Glutamatergic neuron (in vitro differentiated cells): ENCODE measurements around the gene POLN. TPM values are rescaled to one million over a fixed set of nuclear protein-coding genes. Genes with fewer than 3 reads are reported as not detected.

Experiments
- DNase-seq: peaks from one replicate; pipeline ENCODE4 v3.0.0; 2022
- H3K27ac Mint-ChIP-seq: one replicate; pipeline ENCODE4 v1.8.0; 2020; ENCODE audit warnings: mild to moderate bottlenecking, mixed read lengths, inconsistent platforms; ENCODE audit not compliant: unreplicated experiment
- H3K27me3 Mint-ChIP-seq: one replicate; pipeline ENCODE4 v1.8.0; 2020; ENCODE audit warnings: mild to moderate bottlenecking, moderate library complexity, mixed read lengths, inconsistent platforms; ENCODE audit not compliant: unreplicated experiment
- H3K36me3 Mint-ChIP-seq: one replicate; pipeline ENCODE4 v1.8.0; 2020; ENCODE audit warnings: mild to moderate bottlenecking, mixed read lengths, inconsistent platforms; ENCODE audit not compliant: unreplicated experiment
- H3K4me1 Mint-ChIP-seq: one replicate; pipeline ENCODE4 v1.8.0; 2020; ENCODE audit warnings: mild to moderate bottlenecking, low read depth, mixed read lengths, inconsistent platforms; ENCODE audit not compliant: unreplicated experiment
- H3K4me3 Mint-ChIP-seq: one replicate; pipeline ENCODE4 v1.8.0; 2020; ENCODE audit warnings: mild to moderate bottlenecking, mixed read lengths, inconsistent platforms; ENCODE audit not compliant: unreplicated experiment
- H3K9me3 Mint-ChIP-seq: one replicate; pipeline ENCODE4 v1.8.0; 2020; ENCODE audit warnings: mild to moderate bottlenecking, moderate library complexity, mixed read lengths, inconsistent platforms; ENCODE audit not compliant: unreplicated experiment
- total RNA-seq: library from RNA; stranded (reverse); fragmentation: NEBNext Ultra II Directional; extraction: Animal tissue kit (Norgen Biotek cat#: 25700); gene quantifications from one replicate; pipeline ENCODE4 v1.2.1, GENCODE V29; 2021; ENCODE audit not compliant: unreplicated experiment
- TF ChIP-seq, protein P1 (sequence below): fragments of 200-600 bp; sonication (generic); IDR thresholded peaks from one replicate; pipeline ENCODE4 v1.5.0; 2021; ENCODE audit not compliant: partially characterized antibody, unreplicated experiment

Gene POLN
- total RNA-seq, 1 donor from 2014 or later, result 6.8 TPM

GRCh38 chr4:2262944-2263250, 21.0 kb upstream of the POLN start:
- Mint-ChIP-seq H3K36me3 (no peaks in the 10 kb centered on the region), H3K27me3 (no peaks in the 10 kb centered on the region), H3K4me1 (peaks cover 5% of the 10 kb centered on the region), H3K4me3 (peak overlapping the region; percentile 68), H3K9me3 (peaks cover 1% of the 10 kb centered on the region), H3K27ac (peak overlapping the region; percentile 28)
- no peak for DNase-seq
- TF ChIP-seq, protein P1, sequence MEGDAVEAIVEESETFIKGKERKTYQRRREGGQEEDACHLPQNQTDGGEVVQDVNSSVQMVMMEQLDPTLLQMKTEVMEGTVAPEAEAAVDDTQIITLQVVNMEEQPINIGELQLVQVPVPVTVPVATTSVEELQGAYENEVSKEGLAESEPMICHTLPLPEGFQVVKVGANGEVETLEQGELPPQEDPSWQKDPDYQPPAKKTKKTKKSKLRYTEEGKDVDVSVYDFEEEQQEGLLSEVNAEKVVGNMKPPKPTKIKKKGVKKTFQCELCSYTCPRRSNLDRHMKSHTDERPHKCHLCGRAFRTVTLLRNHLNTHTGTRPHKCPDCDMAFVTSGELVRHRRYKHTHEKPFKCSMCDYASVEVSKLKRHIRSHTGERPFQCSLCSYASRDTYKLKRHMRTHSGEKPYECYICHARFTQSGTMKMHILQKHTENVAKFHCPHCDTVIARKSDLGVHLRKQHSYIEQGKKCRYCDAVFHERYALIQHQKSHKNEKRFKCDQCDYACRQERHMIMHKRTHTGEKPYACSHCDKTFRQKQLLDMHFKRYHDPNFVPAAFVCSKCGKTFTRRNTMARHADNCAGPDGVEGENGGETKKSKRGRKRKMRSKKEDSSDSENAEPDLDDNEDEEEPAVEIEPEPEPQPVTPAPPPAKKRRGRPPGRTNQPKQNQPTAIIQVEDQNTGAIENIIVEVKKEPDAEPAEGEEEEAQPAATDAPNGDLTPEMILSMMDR, result no peak

DNA sequence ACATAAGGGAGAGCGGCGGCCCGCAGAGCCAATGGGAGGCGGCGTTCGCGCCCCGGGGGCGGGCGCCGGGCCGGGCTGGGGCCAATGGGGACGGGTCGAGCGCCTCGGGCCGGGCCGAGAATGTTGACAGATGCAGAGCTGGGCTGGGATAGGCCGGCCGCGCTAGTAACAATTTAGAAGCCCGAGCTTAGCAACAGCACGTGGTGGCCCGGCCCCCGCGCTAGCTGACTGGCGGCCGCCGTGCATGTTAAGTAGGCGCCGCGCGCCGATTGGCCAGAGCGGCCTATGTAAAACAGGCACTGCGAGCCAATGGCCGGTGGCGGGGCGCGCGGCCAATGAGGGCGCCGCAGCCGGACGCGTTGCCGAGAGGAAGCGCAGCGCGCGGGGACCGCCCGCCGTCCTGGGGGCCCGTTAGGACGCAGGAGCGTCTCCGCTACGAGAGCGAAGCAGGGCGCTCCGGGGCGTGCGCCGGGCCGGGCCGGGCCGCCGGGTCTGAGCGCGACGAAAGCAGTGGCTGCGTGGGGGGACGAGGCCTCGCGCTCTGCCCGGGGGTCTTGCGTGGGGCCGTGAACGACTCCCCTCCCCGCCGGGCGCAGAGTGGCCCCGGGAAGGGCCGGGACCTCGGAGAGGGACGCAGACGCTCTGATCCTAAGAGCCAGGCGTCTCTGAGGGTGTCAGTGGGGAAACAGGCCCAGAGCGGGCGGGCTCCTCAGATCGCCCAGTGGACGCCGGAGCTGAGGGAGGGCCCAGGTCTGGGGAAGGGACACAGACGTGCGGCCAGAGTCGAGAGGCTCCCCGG, 20.4 kb upstream of the POLN start:
- no peaks in the 10 kb centered on the region for H3K36me3 Mint-ChIP-seq
- H3K4me1 Mint-ChIP-seq, result peaks cover 8% of the 10 kb centered on the region
- peak overlapping the region; percentile 76 for H3K4me3 Mint-ChIP-seq
- no peaks in the 10 kb centered on the region for H3K27me3 Mint-ChIP-seq
- DNase-seq, result peak; percentile 97
- TF ChIP-seq, protein P1, result no peak
- peaks cover 3% of the 10 kb centered on the region for H3K9me3 Mint-ChIP-seq
- H3K27ac Mint-ChIP-seq, result peak overlapping the region; percentile 66

DNA sequence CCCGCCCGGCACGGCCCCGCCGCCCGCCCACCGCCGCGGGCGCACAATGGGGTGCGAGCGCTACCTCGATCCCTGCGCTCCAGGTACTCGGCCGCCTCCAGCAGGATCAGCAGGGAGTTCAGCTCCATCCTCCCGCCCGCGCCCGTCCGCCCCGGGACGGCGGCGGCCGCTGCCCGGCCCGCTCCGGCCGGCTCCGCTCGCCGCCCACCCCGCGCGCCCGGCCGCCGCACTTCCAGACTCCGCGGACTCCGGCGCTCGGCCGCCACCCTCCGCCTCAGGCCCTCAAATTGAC, 19.9 kb upstream of the POLN start, which contains the start of gene MXD4:
Gene MXD4 (minus strand): TSS at position 257 of the 292 bp plus-strand sequence. CDS start 129 bp downstream, at position 128.
- TF ChIP-seq, protein P1, result no peak
- H3K27me3 Mint-ChIP-seq, result no peaks in the 10 kb centered on the region
- no peaks in the 10 kb centered on the region for H3K36me3 Mint-ChIP-seq
- DNase-seq, result no peak
- peak within 1 kb of the TSS; percentile 76 for H3K4me3 Mint-ChIP-seq
- H3K27ac Mint-ChIP-seq, result peak within 1 kb of the TSS; percentile 66
- H3K9me3 Mint-ChIP-seq, result peaks cover 3% of the 10 kb centered on the region
- H3K4me1 Mint-ChIP-seq, result peaks cover 11% of the 10 kb centered on the region

- peak; percentile 68 for DNase-seq
- Mint-ChIP-seq H3K27me3 (no peaks in the 10 kb centered on the region), H3K4me3 (peak overlapping the region; percentile 70), H3K27ac (no peak overlapping the region), H3K9me3 (peaks cover 3% of the 10 kb centered on the region), H3K4me1 (peaks cover 11% of the 10 kb centered on the region), H3K36me3 (no peaks in the 10 kb centered on the region)
- TF ChIP-seq, protein P1, result no peak
Measured at GRCh38 chr4:2261110-2261852, 19.4 kb upstream of the POLN start.
